HG03521 (cell line): ENCODE measurements around the gene MT1E.
A peak's percentile ranks its signal among the peaks of the same experiment; 100 is the strongest.

Source experiments
- ATAC-seq: cut with Tn5 transposase; IDR thresholded peaks from one replicate; pipeline ENCODE4 v1.9.1; 2021; ENCODE audit warnings: mild to moderate bottlenecking, moderate library complexity; ENCODE audit not compliant: unreplicated experiment

MT1E gene

GRCh38 chr16:56623637-56624036, 1.9 kb upstream of the MT1E start:
- no peak for ATAC-seq

GRCh38 chr16:56625943-56626654, 518 bp downstream of the MT1E start:
- ATAC-seq, result no peak

GRCh38 chr16:56626685-56627084, 1.1 kb downstream of the MT1E start:
- ATAC-seq, result no peak

- no peak for ATAC-seq
These were observed 3.1 kb downstream of the MT1E start for GRCh38 chr16:56628486-56629350.

- no peak for ATAC-seq
These were observed 4.0 kb downstream of the MT1E start for GRCh38 chr16:56629531-56629930.

- ATAC-seq, result peak; percentile 57
These were observed 4.6 kb downstream of the MT1E start for GRCh38 chr16:56630134-56630533.

- no peak for ATAC-seq
These were observed 5.6 kb downstream of the MT1E start for GRCh38 chr16:56631197-56631596.

- ATAC-seq, result no peak
These were observed 6.2 kb downstream of the MT1E start for GRCh38 chr16:56631832-56632155.

- no peak for ATAC-seq
These were observed 6.7 kb downstream of the MT1E start, which contains the start of gene MT1M for GRCh38 chr16:56632156-56632847. MT1M (plus strand) TSS chr16:56632659; CDS start chr16:56632732, 73 bp downstream.

GRCh38 chr16:56632848-56633365, 7.3 kb downstream of the MT1E start:
- ATAC-seq, result no peak

- no peak for ATAC-seq
These were observed 8.0 kb downstream of the MT1E start for GRCh38 chr16:56633535-56633934.

GRCh38 chr16:56634715-56635440, 9.3 kb downstream of the MT1E start:
- no peak for ATAC-seq

GRCh38 chr16:56635441-56635967, 9.9 kb downstream of the MT1E start:
- no peak for ATAC-seq

GRCh38 chr16:56636616-56637413, 11.2 kb downstream of the MT1E start:
- ATAC-seq, result no peak

- ATAC-seq, result no peak
These were observed 12.5 kb downstream of the MT1E start, which contains the start of gene MT1A for GRCh38 chr16:56637814-56638750. MT1A (plus strand) TSS chr16:56638666; CDS start chr16:56638739, 73 bp downstream.

GRCh38 chr16:56639045-56639444, 13.5 kb downstream of the MT1E start:
- no peak for ATAC-seq

GRCh38 chr16:56640076-56640475, 14.5 kb downstream of the MT1E start:
- ATAC-seq, result no peak

- no peak for ATAC-seq
These were observed 15.6 kb downstream of the MT1E start for GRCh38 chr16:56641166-56641565.
